Testis (tissue), 2 donors: ENCODE measurements around the gene NFATC1.

ENCODE experiments used
- POLR2A ChIP-seq: fragments of 450-650 bp; IDR thresholded peaks from one replicate; pipeline ENCODE4 v1.6.1; 2017; ENCODE audit warnings: antibody characterized with exemption, mild to moderate bottlenecking, moderate library complexity
- TF ChIP-seq, protein P1 (sequence below), 3 experiments: fragments of 450-650 bp in 2 of 3; fragments of 200-600 bp in 1 of 3; sonication (generic) in 1 of 3; IDR thresholded peaks; one replicate each; pipeline ENCODE4 v1.5.1; 2016 to 2019; ENCODE audit warnings: antibody characterized with exemption in 3 of 3, mild to moderate bottlenecking in 2 of 3, moderate library complexity in 1 of 3

DNA sequence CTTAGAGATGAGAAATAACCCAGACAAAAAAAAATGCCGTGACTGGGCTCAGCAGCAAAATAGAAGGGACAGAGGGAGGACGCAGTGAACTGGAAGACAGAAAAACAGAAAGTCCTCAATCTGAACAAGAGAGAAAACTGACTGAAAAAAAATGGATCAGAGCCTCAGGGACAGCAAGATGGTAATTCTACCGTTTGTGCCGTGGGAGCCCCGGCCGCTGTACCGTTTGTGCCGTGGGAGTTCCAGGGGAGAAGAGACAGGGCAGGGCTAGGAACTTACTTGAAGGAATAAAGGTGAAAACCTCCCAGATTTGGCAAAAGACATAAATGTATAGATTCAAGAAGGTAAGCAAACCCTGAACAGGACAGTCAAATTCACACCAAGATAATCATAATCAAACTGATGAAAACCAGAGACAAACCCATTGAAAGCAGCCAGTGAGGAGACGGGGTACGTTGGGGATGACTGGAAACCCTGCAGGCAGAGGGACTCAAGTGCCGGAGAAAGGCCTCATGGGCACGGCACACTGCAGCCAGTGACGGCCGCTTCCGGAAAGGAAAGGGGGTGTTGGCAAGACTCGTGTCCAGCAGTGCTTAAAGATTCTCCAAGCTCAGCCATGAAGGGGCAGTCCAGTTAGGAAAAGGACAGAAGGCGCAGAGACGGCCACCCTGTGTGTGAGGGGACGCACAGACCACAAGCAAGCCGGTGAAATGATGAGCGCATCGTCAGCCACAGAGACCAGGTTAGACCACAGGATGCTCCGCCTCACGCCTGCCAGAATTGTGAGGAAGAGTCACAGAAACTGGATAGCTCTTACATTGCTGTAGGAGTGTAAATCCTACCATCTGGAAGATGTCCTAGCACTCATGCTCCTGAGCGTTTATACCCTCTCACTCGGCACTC, 40.0 kb upstream of the NFATC1 start:
- TF ChIP-seq, protein P1, sequence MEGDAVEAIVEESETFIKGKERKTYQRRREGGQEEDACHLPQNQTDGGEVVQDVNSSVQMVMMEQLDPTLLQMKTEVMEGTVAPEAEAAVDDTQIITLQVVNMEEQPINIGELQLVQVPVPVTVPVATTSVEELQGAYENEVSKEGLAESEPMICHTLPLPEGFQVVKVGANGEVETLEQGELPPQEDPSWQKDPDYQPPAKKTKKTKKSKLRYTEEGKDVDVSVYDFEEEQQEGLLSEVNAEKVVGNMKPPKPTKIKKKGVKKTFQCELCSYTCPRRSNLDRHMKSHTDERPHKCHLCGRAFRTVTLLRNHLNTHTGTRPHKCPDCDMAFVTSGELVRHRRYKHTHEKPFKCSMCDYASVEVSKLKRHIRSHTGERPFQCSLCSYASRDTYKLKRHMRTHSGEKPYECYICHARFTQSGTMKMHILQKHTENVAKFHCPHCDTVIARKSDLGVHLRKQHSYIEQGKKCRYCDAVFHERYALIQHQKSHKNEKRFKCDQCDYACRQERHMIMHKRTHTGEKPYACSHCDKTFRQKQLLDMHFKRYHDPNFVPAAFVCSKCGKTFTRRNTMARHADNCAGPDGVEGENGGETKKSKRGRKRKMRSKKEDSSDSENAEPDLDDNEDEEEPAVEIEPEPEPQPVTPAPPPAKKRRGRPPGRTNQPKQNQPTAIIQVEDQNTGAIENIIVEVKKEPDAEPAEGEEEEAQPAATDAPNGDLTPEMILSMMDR (IDR thresholded peaks at IDR 0.05) = no peak
- TF ChIP-seq POLR2A = no peak
